DMS53 treated with DMSO at 0.1 percent for 48 hours (cell line): ENCODE measurements around the gene STK24.
A peak's percentile ranks its signal among the peaks of the same experiment; 100 is the strongest.

Experiments used
- DNase-seq: peaks from one replicate; lab custom pipeline; 2025; ENCODE audit not compliant: unreplicated experiment; lab: John Stamatoyannopoulos, UW

The STK24 gene

DNA sequence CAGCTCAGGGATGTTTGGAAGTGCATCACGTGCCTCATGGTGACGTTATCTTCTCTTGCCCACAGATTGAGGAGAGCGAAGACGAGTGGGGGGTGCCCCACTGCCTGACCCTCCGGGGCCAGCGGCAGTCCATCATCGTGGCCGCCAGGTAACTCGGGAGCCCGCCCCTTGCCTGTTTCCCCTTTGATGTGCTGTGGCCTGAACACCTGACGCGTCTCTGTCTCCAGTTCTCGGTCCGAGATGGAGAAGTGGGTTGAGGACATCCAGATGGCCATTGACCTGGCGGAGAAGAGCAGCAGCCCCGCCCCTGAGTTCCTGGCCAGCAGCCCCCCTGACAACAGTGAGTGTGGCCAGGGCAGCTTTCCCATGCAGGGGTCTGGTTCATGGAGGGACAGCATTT, 137.0 kb downstream of the STK24 start:
- no peak for DNase-seq

GRCh38 chr13:98439126-98439828, 137.6 kb downstream of the STK24 start:
- DNase-seq: no peak

- no peak for DNase-seq
Observed at GRCh38 chr13:98438246-98439125, 138.4 kb downstream of the STK24 start.

- DNase-seq: no peak
Observed at GRCh38 chr13:98436233-98436910, 140.5 kb downstream of the STK24 start.

- no peak for DNase-seq
Observed at GRCh38 chr13:98435376-98435775, 141.5 kb downstream of the STK24 start.

DNA sequence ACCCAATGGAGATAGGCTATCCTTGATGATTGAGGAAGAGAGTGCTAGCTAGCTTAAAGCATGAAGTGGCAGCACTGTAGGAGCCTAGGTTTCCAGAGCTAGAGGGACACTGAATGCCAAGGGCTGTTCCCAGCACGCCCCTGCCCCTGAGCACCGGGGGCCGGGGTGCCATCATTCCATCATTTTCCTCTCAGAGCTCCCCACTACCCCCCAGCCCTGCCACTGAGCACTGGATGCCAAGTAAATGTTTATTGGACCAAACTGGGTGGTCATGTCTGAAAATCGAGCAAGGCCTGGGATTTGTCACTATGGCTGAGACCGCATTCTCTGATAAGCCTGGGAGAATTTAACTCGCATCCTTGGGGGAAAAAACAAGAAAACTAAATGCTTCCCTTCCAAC, 142.8 kb downstream of the STK24 start:
- no peak for DNase-seq

DNA sequence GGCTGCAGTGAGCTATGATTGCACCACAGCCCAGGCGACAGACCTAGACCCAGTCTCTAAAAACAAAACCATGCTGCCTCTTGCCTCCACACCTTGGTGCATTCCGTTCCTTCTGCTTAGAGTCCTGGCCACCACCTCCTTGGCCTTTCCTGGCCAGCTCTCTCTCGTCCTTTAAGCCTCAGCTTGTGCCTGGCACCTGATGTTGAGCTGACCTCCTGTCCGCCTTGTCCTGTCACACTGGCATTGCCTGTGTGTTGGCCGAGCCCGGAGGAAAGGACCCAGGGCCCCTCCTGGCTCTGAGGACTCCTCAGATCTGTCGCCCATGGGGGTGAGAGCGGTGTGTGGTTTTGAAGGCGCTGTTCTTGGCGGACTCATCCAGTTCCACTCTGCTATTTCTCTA, 143.3 kb downstream of the STK24 start:
- no peak for DNase-seq

GRCh38 chr13:98432638-98433037, 144.3 kb downstream of the STK24 start:
- DNase-seq: no peak

DNA sequence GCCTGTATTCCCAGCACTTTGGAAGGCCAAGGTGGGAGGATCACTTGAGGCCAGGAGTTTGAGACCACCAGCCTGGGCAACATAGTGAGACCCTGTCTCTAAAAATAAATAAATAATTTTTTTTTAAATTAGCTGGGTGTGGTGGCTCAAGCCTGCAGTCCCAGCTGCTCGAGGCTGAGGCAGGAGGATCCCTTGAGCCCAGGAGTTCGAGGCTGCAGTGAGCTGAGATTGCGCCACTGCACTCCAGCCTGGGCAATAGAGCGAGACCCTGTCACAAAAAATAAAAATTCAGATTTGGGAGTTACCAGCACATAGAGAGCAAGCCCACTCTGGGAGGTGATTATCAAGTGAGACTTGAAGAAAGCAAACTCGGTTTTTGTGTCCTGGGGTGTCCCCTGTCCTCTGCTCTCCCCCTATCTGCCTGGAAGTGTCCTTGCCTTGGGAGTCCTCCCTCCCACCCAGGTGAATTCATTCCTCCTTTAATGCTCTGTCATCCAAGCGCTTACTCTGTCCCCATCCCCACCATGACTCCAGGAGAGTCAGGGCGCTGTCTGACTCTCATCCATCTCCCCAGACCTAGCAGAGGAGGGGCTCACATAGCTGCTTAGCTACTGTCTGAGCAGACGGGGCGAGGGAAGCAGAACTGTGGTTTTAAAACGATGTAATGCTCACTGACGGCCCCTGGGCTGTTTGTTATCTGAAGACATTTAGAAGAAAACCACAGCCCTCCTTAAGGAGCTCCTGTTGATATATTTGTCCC, 146.8 kb downstream of the STK24 start:
- DNase-seq: no peak

GRCh38 chr13:98429531-98429930, 147.4 kb downstream of the STK24 start:
- DNase-seq: no peak

- no peak for DNase-seq
Observed at GRCh38 chr13:98429081-98429480, 147.8 kb downstream of the STK24 start.

DNA sequence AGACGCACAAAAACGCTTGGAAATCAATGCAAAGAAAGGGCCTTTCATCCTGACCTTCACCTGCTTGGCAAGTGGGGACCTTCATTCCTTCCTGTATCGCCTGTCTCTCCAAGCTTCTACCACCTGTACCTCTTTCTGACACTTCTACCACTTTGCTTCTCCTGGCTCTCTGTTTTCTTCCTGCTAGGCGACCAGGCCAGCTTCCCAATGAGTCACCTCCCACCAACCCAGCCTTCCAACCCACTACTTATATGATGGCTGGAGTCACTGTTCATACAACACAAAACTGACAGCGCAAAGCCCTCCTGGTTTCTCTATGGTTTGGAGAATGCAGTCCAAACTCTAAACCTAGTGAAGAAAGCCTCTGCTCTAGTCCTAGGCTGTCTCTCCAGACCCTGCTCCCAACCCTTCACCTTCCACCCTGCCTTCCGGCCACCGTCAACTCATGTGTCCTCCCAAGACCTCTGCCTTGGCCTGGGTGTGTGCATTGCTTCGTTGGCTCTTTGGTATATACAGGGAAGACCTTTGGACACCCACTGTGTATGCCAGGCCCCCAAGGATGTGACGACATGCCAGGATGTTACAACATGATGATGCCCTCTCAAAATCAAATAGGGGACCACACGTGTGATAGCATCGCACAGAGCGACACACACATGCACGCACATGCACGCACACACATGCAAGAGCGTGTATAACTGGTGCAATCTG, 148.5 kb downstream of the STK24 start:
- no peak for DNase-seq

GRCh38 chr13:98427331-98427995, 149.4 kb downstream of the STK24 start:
- DNase-seq: no peak

DNA sequence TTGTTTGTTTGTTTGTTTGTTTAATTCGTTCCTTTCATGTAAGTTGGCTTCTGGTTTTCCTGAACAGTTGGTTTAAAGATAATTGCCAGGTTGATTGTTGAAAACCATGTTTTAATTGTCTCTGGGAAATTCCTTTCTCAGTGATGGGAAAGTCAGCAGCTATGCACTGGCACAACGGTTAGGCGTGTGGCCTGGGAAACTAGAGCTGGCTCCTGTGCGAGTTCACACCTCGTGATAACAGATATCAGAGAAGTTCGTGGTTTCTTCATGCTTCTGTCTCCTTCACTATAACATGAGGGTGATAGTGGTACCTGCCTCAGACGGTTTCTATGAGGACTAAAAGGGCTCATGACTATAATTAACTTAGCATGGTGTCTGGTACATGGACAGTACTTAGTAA, 153.5 kb downstream of the STK24 start:
- no peak for DNase-seq

DNA sequence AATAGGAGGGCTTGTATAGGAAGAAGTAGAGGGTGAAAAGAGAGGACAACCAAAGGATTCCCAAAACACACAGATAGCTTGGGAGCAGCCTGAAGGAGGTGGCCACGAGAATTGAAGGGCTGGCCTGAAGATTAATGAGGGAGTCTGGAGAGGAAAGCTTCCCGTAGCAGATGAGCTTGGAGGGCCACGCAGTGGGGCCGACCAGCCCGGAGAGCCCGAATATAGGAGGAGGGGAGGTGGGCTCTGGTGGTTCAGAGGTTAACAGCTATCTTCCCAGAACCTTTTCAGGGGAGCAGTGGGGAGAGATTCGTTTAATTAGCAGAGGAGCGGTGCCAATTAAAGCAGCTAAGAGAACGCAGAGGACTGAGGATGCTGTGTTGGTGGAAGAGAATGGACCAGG, 154.9 kb downstream of the STK24 start:
- no peak for DNase-seq

GRCh38 chr13:98420554-98421175, 156.2 kb downstream of the STK24 start:
- DNase-seq: no peak

DNA sequence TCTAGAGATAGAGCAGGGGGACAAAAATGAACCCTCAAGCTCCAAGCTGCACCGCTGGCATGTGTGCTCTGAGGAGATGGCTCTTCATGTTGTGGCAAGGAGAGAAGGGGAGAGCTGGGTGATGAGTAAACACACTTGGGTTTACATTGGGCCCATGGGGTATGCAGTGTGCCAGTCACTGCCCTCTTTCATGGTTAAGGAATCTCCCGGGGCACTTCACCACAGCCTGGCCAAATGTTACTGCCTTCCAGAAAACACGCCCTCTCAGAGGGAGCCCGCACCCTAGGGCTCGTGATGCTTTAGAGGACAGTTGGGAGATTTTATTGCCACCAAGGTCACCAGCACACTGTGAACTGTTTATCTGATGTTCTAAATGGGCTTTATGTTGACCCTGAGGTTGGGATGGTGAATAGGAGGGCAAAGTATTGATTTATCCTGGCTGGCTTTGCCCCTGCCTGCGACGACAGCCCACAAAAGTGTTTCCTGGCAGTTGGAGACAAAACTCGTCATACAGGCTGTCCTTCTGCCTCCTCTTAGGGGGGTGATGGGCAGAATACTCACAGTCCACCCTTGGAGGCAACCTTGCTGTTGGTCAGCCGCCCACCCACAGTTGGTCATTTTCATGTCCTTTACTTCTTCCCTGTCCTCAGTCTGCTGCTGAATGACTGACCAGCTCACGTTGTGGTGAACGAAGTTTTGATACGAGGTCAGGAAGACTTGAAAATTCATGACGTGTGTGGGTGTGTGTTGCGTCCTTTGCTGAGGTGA, 156.9 kb downstream of the STK24 start:
- DNase-seq: no peak

- DNase-seq: peak; percentile 76
Observed at GRCh38 chr13:98416408-98416807, 160.5 kb downstream of the STK24 start.
